ENCODE measurements around the gene NLRP1. TPM values are rescaled to one million over a fixed set of nuclear protein-coding genes. Genes with fewer than 3 reads are reported as not detected.

NLRP1 gene
- total and polyA plus RNA-seq, 2 donors (not counting 3 experiments of a cell fraction or from before 2014, with no cell fraction given): 43.8 to 53.9 TPM

GRCh38 chr17:5582209-5583185, 1.8 kb downstream of the NLRP1 start:
- FAIRE-seq (peak; percentile 64), DNase-seq (ENCODE audit: low read depth, low spot score) (no peak)
- no peaks in the 10 kb centered on the region for H3K27me3 ChIP-seq (ENCODE audit: control insufficient read depth in 2 of 2, insufficient read depth in 2 of 2, low read length in 2 of 2)

GRCh38 chr17:5581655-5582054, 2.7 kb downstream of the NLRP1 start:
- H3K36me3 ChIP-seq (ENCODE audit: control insufficient read depth in 2 of 2, extremely low read depth in 1 of 2, insufficient read depth in 2 of 2, low read length in 2 of 2): peaks cover 0 to 8% of the 10 kb centered on the region in 2 experiments
- TF ChIP-seq POLR2AphosphoS5 (IDR thresholded peaks at IDR 0.05; ENCODE audit: insufficient read depth, low read depth, low read length): no peak
- TF ChIP-seq CTCF (IDR thresholded peaks at IDR 0.05; ENCODE audit: extremely low read depth in 1 of 2, insufficient read depth in 1 of 2, low read depth in 1 of 2, low read length in 2 of 2): no peak
- no peak for TF ChIP-seq MYC (IDR thresholded peaks at IDR 0.05; ENCODE audit: low read depth, low read length)
- TF ChIP-seq POLR2A (IDR thresholded peaks at IDR 0.05; ENCODE audit: low read depth, low read length): no peak
- no peak for TF ChIP-seq GATA2 (IDR thresholded peaks at IDR 0.05; ENCODE audit: insufficient read depth, insufficient read length, low read depth, low read length)
- no peak for TF ChIP-seq FOS (IDR thresholded peaks at IDR 0.05; ENCODE audit: borderline replicate concordance, insufficient read depth, low read length)
- no peak for TF ChIP-seq JUN (IDR thresholded peaks at IDR 0.05; ENCODE audit: borderline replicate concordance, insufficient read depth, insufficient read length, low read depth)
- no peak for TF ChIP-seq MAX (IDR thresholded peaks at IDR 0.05; ENCODE audit: insufficient read depth, insufficient read length)
- no peak for TF ChIP-seq EZH2 (IDR thresholded peaks at IDR 0.05; ENCODE audit: borderline replicate concordance, low read depth, low read length, severe bottlenecking)
- H3K9me1 ChIP-seq (replicated peaks; ENCODE audit: control insufficient read depth, extremely low read depth, insufficient read depth, low read length): no peaks in the 10 kb centered on the region
- H3K27me3 ChIP-seq (ENCODE audit: control insufficient read depth in 2 of 2, insufficient read depth in 2 of 2, low read length in 2 of 2): no peaks in the 10 kb centered on the region
- intact Hi-C loops (cut with micrococcal nuclease): loop anchor here (10.0 kb wide), 1 partner anchor 1063 kb away; the partner anchor contains the start of genes KIAA0753 and TXNDC17
- BruUV-seq (replicated peaks): no TSS peak
- no peak overlapping the region for H3K4me2 ChIP-seq (ENCODE audit: insufficient read depth, low read length)
- POLR2A ChIA-PET: no interaction called here
- no peak overlapping the region for H2AFZ ChIP-seq (ENCODE audit: low read depth, low read length)
- no peak overlapping the region for H3K4me3 ChIP-seq (replicated peaks in 1 of 3; ENCODE audit: insufficient read depth in 1 of 3, low read depth in 1 of 3, low read length in 3 of 3)
- dilution Hi-C loops (cut with MboI; ENCODE audit: extremely low pct_ligation_motif_present, low sequenced_read_pairs): no loop called here
- no peak for DNase-seq (ENCODE audit: low read depth, low spot score)
- peaks cover 26% of the 10 kb centered on the region for H3K4me1 ChIP-seq (ENCODE audit: control insufficient read depth, extremely low read depth, insufficient read depth, low read length)
- H3K79me2 ChIP-seq (ENCODE audit: control insufficient read depth, insufficient read depth, low read length): peaks cover 31% of the 10 kb centered on the region
- no peak for FAIRE-seq
- CTCF ChIA-PET: no interaction called here
- no peaks in the 10 kb centered on the region for H4K20me1 ChIP-seq (replicated peaks; ENCODE audit: control insufficient read depth, extremely low read depth, insufficient read depth, low read length)
- no peak overlapping the region for H3K27ac ChIP-seq (ENCODE audit: insufficient read depth, low read depth, low read length)
- no peaks in the 10 kb centered on the region for H3K9me3 ChIP-seq (replicated peaks; ENCODE audit: control insufficient read depth, insufficient read depth, low read length)
- no peak overlapping the region for H3K9ac ChIP-seq (replicated peaks; ENCODE audit: extremely low read depth, insufficient read depth, low read length)

More at GRCh38 chr17:5582209-5583185, 1.8 kb downstream of the NLRP1 start:
- no peak for TF ChIP-seq POLR2A (IDR thresholded peaks at IDR 0.05; ENCODE audit: low read depth, low read length)
- Histone ChIP-seq H3K4me3 (replicated peaks in 1 of 3; ENCODE audit: insufficient read depth in 1 of 3, low read depth in 1 of 3, low read length in 3 of 3) (peak overlapping the region in 2 of 3 experiments; percentile 55 to 57), H3K9me1 (replicated peaks; ENCODE audit: control insufficient read depth, extremely low read depth, insufficient read depth, low read length) (no peaks in the 10 kb centered on the region), H3K4me2 (ENCODE audit: insufficient read depth, low read length) (peak overlapping the region; percentile 81), H3K9me3 (replicated peaks; ENCODE audit: control insufficient read depth, insufficient read depth, low read length) (no peaks in the 10 kb centered on the region), H3K79me2 (ENCODE audit: control insufficient read depth, insufficient read depth, low read length) (peaks cover 31% of the 10 kb centered on the region), H3K4me1 (ENCODE audit: control insufficient read depth, extremely low read depth, insufficient read depth, low read length) (peaks cover 26% of the 10 kb centered on the region), H4K20me1 (replicated peaks; ENCODE audit: control insufficient read depth, extremely low read depth, insufficient read depth, low read length) (no peaks in the 10 kb centered on the region), H3K36me3 (ENCODE audit: control insufficient read depth in 2 of 2, extremely low read depth in 1 of 2, insufficient read depth in 2 of 2, low read length in 2 of 2) (peaks cover 0 to 8% of the 10 kb centered on the region in 2 experiments), H3K9ac (replicated peaks; ENCODE audit: extremely low read depth, insufficient read depth, low read length) (peak overlapping the region; percentile 91), H3K27ac (ENCODE audit: insufficient read depth, low read depth, low read length) (no peak overlapping the region), H2AFZ (ENCODE audit: low read depth, low read length) (no peak overlapping the region)
- intact Hi-C loops (cut with micrococcal nuclease): loop anchor here (10.0 kb wide), 1 partner anchor 1062 kb away; the partner anchor contains the start of genes KIAA0753 and TXNDC17
- CTCF ChIA-PET: interaction anchor here (1.3 kb wide), 1 partner anchor 143 kb away, joined by 4 read pairs; the partner anchor contains the start of gene C1QBP
- dilution Hi-C loops (cut with MboI; ENCODE audit: extremely low pct_ligation_motif_present, low sequenced_read_pairs): no loop called here
- POLR2A ChIA-PET: interaction anchor here (0.6 kb wide), 1 partner anchor 1441 kb away, joined by 6 read pairs; no protein-coding TSS in a partner anchor
- no TSS peak for BruUV-seq (replicated peaks)

All from endothelial cell of umbilical vein (primary cell).